ENCODE measurements around the gene CDH13. TPM values are rescaled to one million over a fixed set of nuclear protein-coding genes. Genes with fewer than 3 reads are reported as not detected.

The CDH13 gene
- total and polyA plus RNA-seq, 2 donors (not counting 1 experiment from before 2014, with no cell fraction given) = 27.6 to 96.7 TPM

GRCh38 chr16:83587201-83587600 lies 960.4 kb downstream of the CDH13 start:
- Histone ChIP-seq H3K4me2 (ENCODE audit: extremely low read depth, insufficient read depth, low read length) (no peak overlapping the region), H3K36me3 (ENCODE audit: control insufficient read depth, insufficient read depth, low read length) (no peaks in the 10 kb centered on the region)
- TF ChIP-seq, protein P1, sequence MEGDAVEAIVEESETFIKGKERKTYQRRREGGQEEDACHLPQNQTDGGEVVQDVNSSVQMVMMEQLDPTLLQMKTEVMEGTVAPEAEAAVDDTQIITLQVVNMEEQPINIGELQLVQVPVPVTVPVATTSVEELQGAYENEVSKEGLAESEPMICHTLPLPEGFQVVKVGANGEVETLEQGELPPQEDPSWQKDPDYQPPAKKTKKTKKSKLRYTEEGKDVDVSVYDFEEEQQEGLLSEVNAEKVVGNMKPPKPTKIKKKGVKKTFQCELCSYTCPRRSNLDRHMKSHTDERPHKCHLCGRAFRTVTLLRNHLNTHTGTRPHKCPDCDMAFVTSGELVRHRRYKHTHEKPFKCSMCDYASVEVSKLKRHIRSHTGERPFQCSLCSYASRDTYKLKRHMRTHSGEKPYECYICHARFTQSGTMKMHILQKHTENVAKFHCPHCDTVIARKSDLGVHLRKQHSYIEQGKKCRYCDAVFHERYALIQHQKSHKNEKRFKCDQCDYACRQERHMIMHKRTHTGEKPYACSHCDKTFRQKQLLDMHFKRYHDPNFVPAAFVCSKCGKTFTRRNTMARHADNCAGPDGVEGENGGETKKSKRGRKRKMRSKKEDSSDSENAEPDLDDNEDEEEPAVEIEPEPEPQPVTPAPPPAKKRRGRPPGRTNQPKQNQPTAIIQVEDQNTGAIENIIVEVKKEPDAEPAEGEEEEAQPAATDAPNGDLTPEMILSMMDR (conservative IDR thresholded peaks at IDR 0.05 in 1 of 2, IDR thresholded peaks at IDR 0.05 in 1 of 2; ENCODE audit: low read depth in 1 of 2, low read length in 2 of 2) = no peak

DNA sequence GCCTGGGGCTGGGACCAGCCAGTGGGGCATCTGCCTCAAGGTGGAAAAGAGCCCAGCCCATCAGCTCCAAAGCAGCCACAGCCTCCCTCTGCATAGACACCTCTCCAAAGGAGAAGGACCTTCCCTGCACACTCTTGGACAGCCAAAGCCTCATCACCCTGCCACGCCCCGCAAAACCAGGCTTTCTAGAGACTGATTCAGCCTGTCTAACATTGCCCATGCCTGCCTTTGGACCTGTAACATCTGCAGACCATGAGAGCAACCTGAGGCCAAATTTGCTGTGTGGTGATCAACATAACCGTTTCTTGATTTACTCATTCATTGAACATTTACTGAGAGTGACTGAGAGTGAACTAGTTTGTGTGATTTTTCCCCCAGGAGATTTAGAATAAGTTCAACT lies 961.3 kb downstream of the CDH13 start:
- Histone ChIP-seq H3K4me1 (ENCODE audit: control insufficient read depth, extremely low read depth, insufficient read depth, low read length) (no peaks in the 10 kb centered on the region), H2AFZ (ENCODE audit: low read length) (no peak overlapping the region), H3K27ac (ENCODE audit: insufficient read depth, low read length) (no peak overlapping the region), H3K4me2 (ENCODE audit: extremely low read depth, insufficient read depth, low read length) (no peak overlapping the region), H3K9ac (ENCODE audit: insufficient read depth, low read length) (no peak overlapping the region), H3K27me3 (ENCODE audit: control insufficient read depth, insufficient read depth, low read length) (no peaks in the 10 kb centered on the region), H3K79me2 (ENCODE audit: control insufficient read depth, insufficient read depth, low read length) (no peaks in the 10 kb centered on the region), H3K36me3 (ENCODE audit: control insufficient read depth, insufficient read depth, low read length) (no peaks in the 10 kb centered on the region), H4K20me1 (ENCODE audit: control insufficient read depth, extremely low read depth, insufficient read depth, low read length) (no peaks in the 10 kb centered on the region), H3K9me3 (ENCODE audit: control insufficient read depth, insufficient read depth, low read depth, low read length) (no peaks in the 10 kb centered on the region), H3K4me3 (replicated peaks in 1 of 4; ENCODE audit: control extremely low read depth in 1 of 4, insufficient read depth in 1 of 4, low read depth in 3 of 4, low read length in 4 of 4) (no peak overlapping the region)
- TF ChIP-seq EZH2 (IDR thresholded peaks at IDR 0.05; ENCODE audit: low read length, missing control alignments) = no peak
- TF ChIP-seq, protein P1 (conservative IDR thresholded peaks at IDR 0.05 in 1 of 2, IDR thresholded peaks at IDR 0.05 in 1 of 2; ENCODE audit: low read depth in 1 of 2, low read length in 2 of 2) = no peak
- DNase-seq (ENCODE audit: low read depth in 2 of 2) = no peak

More at GRCh38 chr16:83587201-83587600, 960.4 kb downstream of the CDH13 start:
- Histone ChIP-seq H3K4me1 (ENCODE audit: control insufficient read depth, extremely low read depth, insufficient read depth, low read length) (no peaks in the 10 kb centered on the region), H4K20me1 (ENCODE audit: control insufficient read depth, extremely low read depth, insufficient read depth, low read length) (no peaks in the 10 kb centered on the region), H3K4me3 (replicated peaks in 1 of 4; ENCODE audit: control extremely low read depth in 1 of 4, insufficient read depth in 1 of 4, low read depth in 3 of 4, low read length in 4 of 4) (no peak overlapping the region), H3K27ac (ENCODE audit: insufficient read depth, low read length) (no peak overlapping the region), H3K9me3 (ENCODE audit: control insufficient read depth, insufficient read depth, low read depth, low read length) (no peaks in the 10 kb centered on the region), H3K9ac (ENCODE audit: insufficient read depth, low read length) (no peak overlapping the region), H3K79me2 (ENCODE audit: control insufficient read depth, insufficient read depth, low read length) (no peaks in the 10 kb centered on the region), H3K27me3 (ENCODE audit: control insufficient read depth, insufficient read depth, low read length) (no peaks in the 10 kb centered on the region), H2AFZ (ENCODE audit: low read length) (no peak overlapping the region)
- DNase-seq (ENCODE audit: low read depth in 2 of 2) = no peak

- Histone ChIP-seq H3K36me3 (ENCODE audit: control insufficient read depth, insufficient read depth, low read length) (no peaks in the 10 kb centered on the region), H3K4me3 (replicated peaks in 1 of 4; ENCODE audit: control extremely low read depth in 1 of 4, insufficient read depth in 1 of 4, low read depth in 3 of 4, low read length in 4 of 4) (no peak overlapping the region), H3K9me3 (ENCODE audit: control insufficient read depth, insufficient read depth, low read depth, low read length) (no peaks in the 10 kb centered on the region), H3K4me1 (ENCODE audit: control insufficient read depth, extremely low read depth, insufficient read depth, low read length) (no peaks in the 10 kb centered on the region), H4K20me1 (ENCODE audit: control insufficient read depth, extremely low read depth, insufficient read depth, low read length) (no peaks in the 10 kb centered on the region), H3K9ac (ENCODE audit: insufficient read depth, low read length) (no peak overlapping the region), H3K79me2 (ENCODE audit: control insufficient read depth, insufficient read depth, low read length) (no peaks in the 10 kb centered on the region), H3K27ac (ENCODE audit: insufficient read depth, low read length) (no peak overlapping the region), H2AFZ (ENCODE audit: low read length) (no peak overlapping the region), H3K27me3 (ENCODE audit: control insufficient read depth, insufficient read depth, low read length) (no peaks in the 10 kb centered on the region), H3K4me2 (ENCODE audit: extremely low read depth, insufficient read depth, low read length) (no peak overlapping the region)
- TF ChIP-seq EZH2 (IDR thresholded peaks at IDR 0.05; ENCODE audit: low read length, missing control alignments) = no peak
- TF ChIP-seq, protein P1 (conservative IDR thresholded peaks at IDR 0.05 in 1 of 2, IDR thresholded peaks at IDR 0.05 in 1 of 2; ENCODE audit: low read depth in 1 of 2, low read length in 2 of 2) = no peak
- DNase-seq (ENCODE audit: low read depth in 2 of 2) = no peak
Measured at GRCh38 chr16:83589576-83589975, 962.8 kb downstream of the CDH13 start.

Measured in fibroblast of lung (primary cell).